ENCODE results near the gene FYN.

The FYN gene

DNA sequence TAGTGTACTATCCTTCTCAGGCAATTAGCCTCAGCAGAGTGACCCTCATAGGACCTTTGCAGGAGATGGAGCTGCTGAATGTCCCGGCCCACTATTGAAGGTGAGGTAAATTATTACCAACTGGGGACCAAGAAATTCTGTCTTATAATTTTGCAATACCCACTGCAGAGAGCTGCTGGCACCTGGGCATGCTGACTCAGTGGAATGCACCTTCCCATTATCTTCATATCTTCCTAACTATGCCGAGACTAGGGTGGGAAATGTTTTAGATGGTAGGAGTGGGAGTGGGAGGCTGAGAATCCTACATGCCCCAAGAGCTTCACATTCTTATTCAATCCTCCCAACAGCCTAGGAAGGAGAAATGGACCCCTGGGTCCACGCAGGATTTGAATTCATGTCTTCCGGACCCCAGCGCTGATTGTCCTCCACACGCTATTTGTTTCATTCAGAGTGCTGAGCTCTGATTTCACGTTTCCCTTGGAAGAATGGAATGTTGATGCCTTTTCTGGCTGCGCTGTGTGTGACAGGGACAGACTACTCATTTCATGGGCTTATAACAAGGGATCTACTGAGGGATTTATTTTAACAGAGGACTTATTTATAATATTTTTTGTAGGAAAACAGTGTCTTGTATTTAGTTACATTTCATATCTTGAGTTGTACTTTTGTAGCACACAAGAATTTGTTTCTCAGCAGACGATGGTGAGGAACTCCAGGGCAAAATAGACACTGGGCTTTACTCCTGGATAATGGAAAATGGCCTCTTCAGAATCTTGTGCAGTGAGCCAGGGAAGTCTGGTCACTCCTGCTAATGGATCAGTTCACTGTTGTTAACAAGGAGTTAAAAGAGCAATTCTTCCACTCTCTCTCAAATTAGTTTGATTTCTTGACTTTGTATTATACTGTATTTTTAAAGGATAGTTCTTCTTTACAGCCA is 66.4 kb downstream of the FYN start:
- DNase-seq (ENCODE audit: low spot score): no peak

- no peak for DNase-seq (ENCODE audit: low spot score)
These were observed 67.1 kb downstream of the FYN start for GRCh38 chr6:111806165-111806547.

DNA sequence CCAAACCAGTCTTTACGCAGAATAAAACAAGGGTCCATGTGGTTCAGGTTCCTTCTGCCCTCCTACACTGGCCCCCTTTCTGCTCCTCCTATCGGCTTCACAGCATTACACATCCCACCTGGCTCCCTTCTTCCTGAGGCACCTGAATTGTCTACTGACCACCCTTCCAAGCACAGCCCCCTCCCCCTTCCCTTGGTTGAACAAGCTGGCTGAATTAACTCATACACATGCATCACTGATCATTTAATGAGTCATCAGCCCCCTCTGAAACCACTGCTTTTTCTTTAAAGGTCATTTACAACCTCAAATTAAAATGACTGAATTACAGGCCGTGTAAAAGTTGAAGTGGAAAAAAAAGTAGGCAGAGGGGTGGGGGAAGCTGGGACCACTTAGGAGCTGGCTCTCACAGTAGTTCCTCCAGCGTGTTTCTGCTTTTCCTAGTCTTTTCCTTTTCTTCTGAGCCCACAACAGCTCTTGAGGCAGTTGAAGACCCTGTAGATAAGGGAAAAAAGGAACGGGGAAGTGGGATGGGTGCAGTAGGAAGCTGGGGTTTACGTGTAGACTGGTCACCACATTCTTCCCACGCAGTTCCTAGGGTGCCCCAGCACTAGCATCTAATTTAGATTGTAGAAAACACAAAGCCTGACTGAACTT is 67.6 kb downstream of the FYN start:
- no peak for DNase-seq (ENCODE audit: low spot score)

- DNase-seq (ENCODE audit: low spot score): no peak
These were observed 68.5 kb downstream of the FYN start for GRCh38 chr6:111804627-111805235.

DNA sequence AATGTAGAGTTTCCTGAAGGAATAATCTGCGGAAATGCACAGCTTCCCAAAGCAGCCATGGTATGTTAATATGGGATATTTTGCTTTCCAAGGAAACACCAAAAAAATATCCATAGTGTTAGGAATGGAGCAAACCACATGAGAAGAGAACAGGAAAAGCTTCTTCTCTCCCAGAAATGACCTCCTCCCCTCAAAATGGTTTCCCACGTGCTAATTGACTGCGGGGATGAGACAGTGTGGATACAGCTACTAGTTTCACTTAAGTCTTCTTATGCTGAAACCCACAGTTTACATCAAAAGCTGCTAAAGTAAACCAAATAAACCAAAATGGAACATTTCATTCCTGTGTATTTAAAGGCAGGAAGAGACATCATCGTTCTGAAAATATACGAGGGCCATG is 69.4 kb downstream of the FYN start:
- no peak for DNase-seq (ENCODE audit: low spot score)

- no peak for DNase-seq (ENCODE audit: low spot score)
These were observed 69.9 kb downstream of the FYN start for GRCh38 chr6:111803371-111803770.

DNA sequence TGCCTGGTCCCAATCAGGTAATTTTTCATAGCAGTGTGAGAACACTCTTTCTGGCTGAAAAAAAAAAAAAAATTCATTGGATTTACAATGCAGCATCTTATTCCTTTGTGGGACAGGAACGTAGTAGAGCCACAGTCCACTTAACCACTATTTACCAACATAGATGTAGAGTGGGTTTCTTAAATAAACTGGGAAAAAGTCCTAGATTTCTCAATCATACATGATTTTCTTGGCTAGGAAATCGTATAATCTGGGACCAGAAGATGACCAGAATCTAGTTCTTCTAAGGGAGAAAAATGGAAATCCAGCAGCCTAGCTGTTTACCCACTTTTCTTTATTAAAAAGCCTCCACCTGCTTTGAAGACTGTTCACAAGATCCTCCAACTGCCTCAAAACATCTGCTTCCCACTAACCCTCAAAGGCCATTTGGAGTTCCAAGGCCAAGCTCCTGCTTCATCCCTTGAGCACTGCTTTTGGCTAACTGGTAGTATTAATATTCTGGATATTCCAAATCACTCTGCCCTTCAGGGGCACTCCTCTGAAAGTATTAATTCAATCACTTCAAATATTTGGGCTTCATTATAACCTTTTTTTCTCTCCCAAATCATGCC is 70.4 kb downstream of the FYN start:
- no peak for DNase-seq (ENCODE audit: low spot score)

DNA sequence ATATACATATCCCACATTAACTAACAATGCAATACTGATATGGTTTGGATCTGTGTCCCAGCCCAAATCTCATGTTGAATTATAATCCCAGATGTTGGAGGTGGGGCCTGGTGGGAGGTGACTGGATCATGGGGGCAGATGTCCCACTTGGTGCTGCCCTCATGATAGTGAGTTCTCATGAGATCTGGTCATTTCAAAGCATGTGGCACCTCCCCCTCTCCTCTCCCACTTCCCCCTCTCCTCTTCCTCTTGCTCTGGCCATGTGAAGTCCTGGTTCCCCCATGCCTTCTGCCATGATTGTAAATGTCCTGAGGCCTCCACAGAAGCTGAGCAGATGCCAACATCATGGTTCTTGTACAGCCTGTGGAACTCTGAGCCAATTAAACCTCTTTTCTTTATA is 71.2 kb downstream of the FYN start:
- no peak for DNase-seq (ENCODE audit: low spot score)

DNA sequence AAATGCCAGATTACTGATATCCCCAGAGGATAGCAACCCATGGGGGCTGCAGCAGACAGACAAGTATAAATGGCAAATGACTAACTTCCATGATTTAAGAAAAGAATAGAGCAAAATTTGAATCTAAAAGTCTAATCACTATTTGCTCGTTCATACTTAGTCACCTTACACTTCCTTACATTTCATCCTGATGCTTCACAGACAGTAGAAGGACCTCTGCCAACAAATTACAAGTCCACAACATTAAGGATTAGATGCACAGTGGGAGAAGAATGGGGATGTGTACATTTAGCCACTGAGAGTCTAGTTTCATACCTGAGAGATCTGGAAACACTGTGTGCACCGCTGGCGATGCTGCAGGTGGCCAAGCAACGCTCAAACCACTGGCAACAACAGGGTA is 72.4 kb downstream of the FYN start:
- no peak for DNase-seq (ENCODE audit: low spot score)

DNA sequence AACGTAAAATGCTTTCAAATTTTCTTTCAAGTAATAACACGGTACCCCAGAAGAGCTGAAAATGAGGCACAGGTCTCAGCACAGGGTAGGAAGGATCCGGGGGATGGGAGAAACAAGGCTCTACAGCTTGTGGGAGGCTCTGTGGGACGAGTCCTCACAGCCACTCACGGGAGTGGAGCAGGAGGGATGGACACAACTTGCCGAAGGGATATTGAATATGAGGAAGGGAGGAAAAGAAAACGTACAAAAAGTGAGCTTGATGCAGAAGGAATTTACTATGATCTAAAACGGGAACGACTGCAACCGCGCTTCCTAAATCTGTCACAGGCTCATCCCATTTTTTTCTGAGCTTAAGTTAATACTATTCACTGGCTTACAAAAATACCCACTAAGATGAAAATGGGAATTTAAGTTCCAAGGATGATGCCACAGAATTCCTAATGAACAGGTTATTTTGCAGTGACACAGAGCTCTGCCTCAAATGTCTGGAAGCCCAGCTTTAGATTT is 72.9 kb downstream of the FYN start:
- no peak for DNase-seq (ENCODE audit: low spot score)

GRCh38 chr6:111799576-111800258 is 73.5 kb downstream of the FYN start:
- DNase-seq (ENCODE audit: low spot score): no peak

GRCh38 chr6:111798281-111798725 is 74.9 kb downstream of the FYN start:
- DNase-seq (ENCODE audit: low spot score): peak; percentile 56

DNA sequence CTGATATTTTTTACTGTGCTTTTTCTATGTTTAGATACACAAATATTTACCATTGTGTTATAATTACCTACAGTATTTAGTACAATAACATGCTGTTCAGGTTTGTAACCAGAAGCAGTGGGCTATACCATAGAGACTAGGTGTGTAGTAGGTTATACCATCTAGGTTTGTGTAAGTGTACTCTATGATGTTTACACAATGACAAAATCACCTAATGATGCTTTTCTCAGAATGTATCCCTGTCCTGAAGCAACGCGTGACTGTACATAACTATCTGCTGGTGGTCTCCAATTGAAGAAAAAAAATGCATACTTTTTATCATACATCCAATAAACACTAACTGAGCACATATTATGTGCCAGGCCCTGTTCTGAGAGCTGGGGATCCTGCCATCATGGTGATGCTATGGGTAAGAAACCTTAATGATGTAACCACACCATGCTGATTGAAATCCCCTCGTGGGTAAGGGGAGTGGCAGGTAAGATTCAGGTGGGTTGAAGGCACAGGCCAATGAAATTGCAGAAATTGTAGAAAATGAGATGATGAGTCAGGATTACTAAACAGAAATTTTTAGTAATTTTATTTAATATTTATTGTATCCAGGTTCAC is 76.8 kb downstream of the FYN start:
- DNase-seq (ENCODE audit: low spot score): no peak

DNA sequence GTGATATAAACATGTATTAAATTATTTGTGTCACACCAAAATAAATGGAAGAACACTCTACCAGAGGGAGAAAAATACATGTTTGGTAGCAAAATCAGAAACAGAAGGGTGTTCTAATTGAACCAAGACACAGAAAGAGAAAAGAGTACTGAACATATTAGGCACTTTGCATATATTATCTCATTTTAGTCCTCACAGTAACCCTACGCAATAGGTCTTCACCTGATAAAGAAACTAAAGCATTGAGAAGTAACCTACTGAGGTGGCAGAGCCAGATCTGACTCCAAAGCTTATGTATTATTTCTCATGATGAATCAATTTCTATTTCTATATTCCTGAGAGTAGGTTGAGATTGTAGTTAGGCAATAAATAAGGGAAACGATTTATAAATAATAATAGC is 77.7 kb downstream of the FYN start:
- DNase-seq (ENCODE audit: low spot score): no peak

GRCh38 chr6:111794727-111795452 is 78.4 kb downstream of the FYN start:
- no peak for DNase-seq (ENCODE audit: low spot score)

DNA sequence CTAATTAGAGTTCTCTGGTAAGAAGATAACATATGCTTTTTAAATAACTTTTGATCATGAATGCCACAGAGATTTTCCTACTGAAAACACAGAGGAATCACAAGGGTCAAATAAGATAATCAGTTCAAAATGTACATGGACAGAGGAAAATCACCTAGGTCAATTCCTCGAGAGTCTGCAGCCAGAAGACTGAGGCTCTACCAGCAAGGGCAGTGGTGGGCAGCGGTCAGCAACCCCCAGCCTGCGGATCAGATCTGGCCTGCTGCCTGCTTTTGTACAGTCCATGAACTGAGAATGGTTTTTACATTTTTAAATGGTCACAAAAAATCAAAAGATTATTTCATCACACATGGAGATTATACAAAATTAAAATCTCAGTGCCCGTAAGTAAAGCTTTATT is 79.0 kb downstream of the FYN start:
- no peak for DNase-seq (ENCODE audit: low spot score)

DNA sequence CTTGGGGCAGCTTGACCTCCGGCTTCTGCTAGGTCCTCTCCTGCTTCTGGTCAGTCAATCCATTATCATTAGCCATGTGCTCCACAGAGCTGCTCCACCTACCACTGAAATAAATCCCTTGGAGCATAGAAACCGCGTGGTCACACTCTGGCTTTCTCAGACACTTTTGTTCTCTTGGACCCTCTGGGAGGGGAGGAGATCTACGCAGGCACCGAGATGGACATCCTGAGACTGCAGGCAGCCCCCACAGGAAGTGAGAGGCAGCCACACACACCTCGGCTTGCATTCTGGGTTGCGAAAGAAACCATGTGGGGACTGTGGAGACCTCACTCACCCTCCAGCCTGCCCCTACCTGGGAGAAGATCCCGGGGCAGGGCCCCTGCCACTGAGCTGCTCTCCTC is 79.5 kb downstream of the FYN start:
- DNase-seq (ENCODE audit: low spot score): no peak

DNA sequence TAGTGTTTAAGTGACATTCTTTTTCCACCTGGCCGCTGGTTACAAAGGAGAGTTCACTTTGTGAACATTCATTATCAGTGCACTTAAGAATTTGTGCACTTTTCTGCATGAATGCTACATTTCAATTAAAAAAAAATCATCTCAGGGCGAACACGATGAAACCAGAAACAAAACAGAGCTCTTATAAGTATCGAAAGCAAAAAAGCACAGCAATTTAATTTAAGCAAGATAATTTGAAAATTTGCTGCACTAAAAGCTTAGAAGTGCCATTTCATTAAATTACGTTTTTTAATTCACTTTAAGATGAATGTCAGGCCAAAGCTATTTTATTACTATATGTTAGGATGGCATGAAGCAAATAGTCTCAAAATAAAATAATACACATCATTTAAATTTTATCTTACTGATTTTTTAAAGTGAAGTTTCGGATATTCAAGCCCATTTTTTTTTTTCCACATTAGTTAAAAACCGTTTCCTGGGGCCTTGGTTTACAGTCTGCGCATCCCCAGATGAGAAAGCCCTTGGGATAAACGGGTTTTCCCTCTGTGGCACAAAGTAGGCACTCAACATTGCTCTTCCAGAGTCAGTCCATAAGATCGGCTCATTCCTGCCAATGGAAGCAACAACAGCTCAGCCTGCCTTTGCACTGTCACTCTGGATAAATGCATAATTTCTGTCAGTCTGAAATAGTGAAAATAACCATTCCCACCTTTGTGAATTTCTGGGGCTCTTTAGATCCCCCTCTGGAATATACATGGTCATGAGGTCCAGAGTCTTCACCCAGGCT is 80.1 kb downstream of the FYN start:
- DNase-seq (ENCODE audit: low spot score): no peak

GRCh38 chr6:111792241-111792640 is 81.0 kb downstream of the FYN start:
- DNase-seq (ENCODE audit: low spot score): no peak

DNA sequence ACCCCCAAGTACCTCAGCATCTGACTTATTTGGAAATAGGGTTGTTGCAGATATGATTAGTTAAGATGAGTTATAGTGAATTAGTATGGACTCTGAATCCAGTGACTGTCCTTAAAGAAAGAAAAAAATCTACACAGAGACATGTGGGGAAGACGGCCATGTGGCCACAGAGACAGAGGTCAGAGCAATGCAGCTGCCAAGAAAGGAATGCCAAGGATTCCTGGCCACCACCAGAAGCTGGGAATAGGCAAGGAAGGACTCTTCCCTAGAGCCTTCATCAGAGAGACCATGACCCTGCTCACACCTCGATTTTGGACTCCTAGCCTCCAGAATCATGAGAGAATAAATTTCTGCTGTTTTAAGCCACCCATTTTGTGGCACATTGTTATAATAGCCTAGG is 81.8 kb downstream of the FYN start:
- DNase-seq (ENCODE audit: low spot score): no peak
